ENCODE measurements around the gene RAB3IP. TPM values are rescaled to one million over a fixed set of nuclear protein-coding genes. Genes with fewer than 3 reads are reported as not detected.
"Not testable (repeated sequence)": the region's sequence is repeated elsewhere in the genome, so short reads cannot be mapped to it uniquely, and the experiment has no call there.

Gene RAB3IP
- total RNA-seq, 2 experiments from 2014 or later, result 17.0 to 29.9 TPM

- Mint-ChIP-seq H3K36me3 (ENCODE audit: low read depth) (peaks cover 30% of the 10 kb centered on the region), H3K9me3 (peaks cover 10% of the 10 kb centered on the region), H3K4me1 (no peaks in the 10 kb centered on the region), H3K4me3 (no peak overlapping the region), H3K27ac (no peak overlapping the region), H3K27me3 (no peaks in the 10 kb centered on the region)
- ChIA-PET POLR2A (no interaction called here), CTCF (no interaction called here)
- DNase-seq, result no peak
Measured at GRCh38 chr12:69783365-69783764, 44.7 kb downstream of the RAB3IP start.

- Mint-ChIP-seq H3K27ac (no peak overlapping the region), H3K9me3 (peaks cover 29% of the 10 kb centered on the region), H3K36me3 (ENCODE audit: low read depth) (peaks cover 37% of the 10 kb centered on the region), H3K4me1 (no peaks in the 10 kb centered on the region), H3K27me3 (no peaks in the 10 kb centered on the region), H3K4me3 (no peak overlapping the region)
- ChIA-PET CTCF (no interaction called here), POLR2A (no interaction called here)
- no peak for DNase-seq
Measured at GRCh38 chr12:69789351-69789750, 50.7 kb downstream of the RAB3IP start.

GRCh38 chr12:69792533-69792932 lies 53.9 kb downstream of the RAB3IP start:
- Mint-ChIP-seq H3K36me3 (ENCODE audit: low read depth) (peaks cover 44% of the 10 kb centered on the region), H3K4me3 (no peak overlapping the region), H3K9me3 (peaks cover 29% of the 10 kb centered on the region), H3K4me1 (no peaks in the 10 kb centered on the region), H3K27me3 (no peaks in the 10 kb centered on the region), H3K27ac (no peak overlapping the region)
- ChIA-PET CTCF (no interaction called here), POLR2A (no interaction called here)
- DNase-seq, result no peak

- Mint-ChIP-seq H3K36me3 (ENCODE audit: low read depth) (peaks cover 38% of the 10 kb centered on the region), H3K9me3 (peaks cover 15% of the 10 kb centered on the region)
- H3K4me1 Mint-ChIP-seq, H3K27me3 Mint-ChIP-seq, POLR2A ChIA-PET, CTCF ChIA-PET, H3K27ac Mint-ChIP-seq, DNase-seq, H3K4me3 Mint-ChIP-seq: not testable (repeated sequence)
Measured at GRCh38 chr12:69807101-69807897, 68.6 kb downstream of the RAB3IP start.

- no peaks in the 10 kb centered on the region for H3K27me3 Mint-ChIP-seq
- H3K4me3 Mint-ChIP-seq, result no peak overlapping the region
- ChIA-PET POLR2A (no interaction called here), CTCF (no interaction called here)
- peaks cover 37% of the 10 kb centered on the region for H3K36me3 Mint-ChIP-seq (ENCODE audit: low read depth)
- H3K27ac Mint-ChIP-seq, result no peak overlapping the region
- peaks cover 12% of the 10 kb centered on the region for H3K9me3 Mint-ChIP-seq
- H3K4me1 Mint-ChIP-seq, result no peaks in the 10 kb centered on the region
- DNase-seq, result no peak
Measured at GRCh38 chr12:69810870-69811498, 72.3 kb downstream of the RAB3IP start.

- no peak for DNase-seq
- ChIA-PET POLR2A (no interaction called here), CTCF (no interaction called here)
- Mint-ChIP-seq H3K27ac (no peak overlapping the region), H3K4me3 (no peak overlapping the region), H3K9me3 (no peaks in the 10 kb centered on the region), H3K4me1 (no peaks in the 10 kb centered on the region), H3K27me3 (no peaks in the 10 kb centered on the region), H3K36me3 (ENCODE audit: low read depth) (peaks cover 7% of the 10 kb centered on the region)
Measured at GRCh38 chr12:69816082-69816481, 77.4 kb downstream of the RAB3IP start.

GRCh38 chr12:69821032-69821455 lies 82.4 kb downstream of the RAB3IP start:
- no peak for DNase-seq
- no peaks in the 10 kb centered on the region for H3K4me1 Mint-ChIP-seq
- ChIA-PET POLR2A (no interaction called here), CTCF (interaction anchor here (0.7 kb wide), 1 partner anchor 19 kb away, joined by 4 read pairs; no protein-coding TSS in a partner anchor)
- no peaks in the 10 kb centered on the region for H3K36me3 Mint-ChIP-seq (ENCODE audit: low read depth)
- H3K9me3 Mint-ChIP-seq, result no peaks in the 10 kb centered on the region
- H3K27ac Mint-ChIP-seq, result no peak overlapping the region
- no peak overlapping the region for H3K4me3 Mint-ChIP-seq
- H3K27me3 Mint-ChIP-seq, result peaks cover 5% of the 10 kb centered on the region

- DNase-seq, result no peak
- ChIA-PET CTCF (no interaction called here), POLR2A (no interaction called here)
- Mint-ChIP-seq H3K9me3 (no peaks in the 10 kb centered on the region), H3K27me3 (peaks cover 5% of the 10 kb centered on the region), H3K27ac (no peak overlapping the region), H3K36me3 (ENCODE audit: low read depth) (no peaks in the 10 kb centered on the region), H3K4me3 (no peak overlapping the region), H3K4me1 (no peaks in the 10 kb centered on the region)
Measured at GRCh38 chr12:69821456-69822159, 82.9 kb downstream of the RAB3IP start.

GRCh38 chr12:69822201-69822860 lies 83.7 kb downstream of the RAB3IP start:
- Mint-ChIP-seq H3K27ac (no peak overlapping the region), H3K4me1 (no peaks in the 10 kb centered on the region), H3K36me3 (ENCODE audit: low read depth) (no peaks in the 10 kb centered on the region), H3K9me3 (no peaks in the 10 kb centered on the region), H3K4me3 (no peak overlapping the region), H3K27me3 (peaks cover 5% of the 10 kb centered on the region)
- POLR2A ChIA-PET, result no interaction called here
- no peak for DNase-seq
- CTCF ChIA-PET, result no interaction called here

GRCh38 chr12:69824028-69824427 lies 85.4 kb downstream of the RAB3IP start:
- peaks cover 7% of the 10 kb centered on the region for H3K27me3 Mint-ChIP-seq
- DNase-seq, result no peak
- no peak overlapping the region for H3K4me3 Mint-ChIP-seq
- no peak overlapping the region for H3K27ac Mint-ChIP-seq
- H3K36me3 Mint-ChIP-seq (ENCODE audit: low read depth), result no peaks in the 10 kb centered on the region
- no peaks in the 10 kb centered on the region for H3K9me3 Mint-ChIP-seq
- POLR2A ChIA-PET, result no interaction called here
- CTCF ChIA-PET, result no interaction called here
- H3K4me1 Mint-ChIP-seq, result no peaks in the 10 kb centered on the region

GRCh38 chr12:69824966-69825560 lies 86.4 kb downstream of the RAB3IP start, which contains the start of gene MYRFL:
TSS of gene MYRFL (plus strand) at chr12:69825227. CDS start at chr12:69825518, 291 bp downstream.
- CTCF ChIA-PET, result no interaction called here
- H3K27me3 Mint-ChIP-seq, result peaks cover 13% of the 10 kb centered on the region
- no peak within 1 kb of the TSS for H3K27ac Mint-ChIP-seq
- no peak for DNase-seq
- no peak within 1 kb of the TSS for H3K4me3 Mint-ChIP-seq
- no peaks in the 10 kb centered on the region for H3K9me3 Mint-ChIP-seq
- H3K36me3 Mint-ChIP-seq (ENCODE audit: low read depth), result no peaks in the 10 kb centered on the region
- POLR2A ChIA-PET, result interaction anchor here (0.6 kb wide), 1 partner anchor 69 kb away, joined by 3 read pairs; no protein-coding TSS in a partner anchor
- H3K4me1 Mint-ChIP-seq, result no peaks in the 10 kb centered on the region

GRCh38 chr12:69828897-69829296 lies 90.2 kb downstream of the RAB3IP start:
- peaks cover 23% of the 10 kb centered on the region for H3K27me3 Mint-ChIP-seq
- no peak overlapping the region for H3K4me3 Mint-ChIP-seq
- no peak overlapping the region for H3K27ac Mint-ChIP-seq
- no peaks in the 10 kb centered on the region for H3K9me3 Mint-ChIP-seq
- H3K36me3 Mint-ChIP-seq (ENCODE audit: low read depth), result no peaks in the 10 kb centered on the region
- H3K4me1 Mint-ChIP-seq, result no peaks in the 10 kb centered on the region
- CTCF ChIA-PET, result no interaction called here
- POLR2A ChIA-PET, result no interaction called here
- DNase-seq, result no peak

- Mint-ChIP-seq H3K9me3 (no peaks in the 10 kb centered on the region), H3K4me3 (no peak overlapping the region), H3K36me3 (ENCODE audit: low read depth) (no peaks in the 10 kb centered on the region), H3K27me3 (peaks cover 23% of the 10 kb centered on the region), H3K27ac (no peak overlapping the region), H3K4me1 (no peaks in the 10 kb centered on the region)
- no peak for DNase-seq
- CTCF ChIA-PET, result no interaction called here
- POLR2A ChIA-PET, result no interaction called here
Measured at GRCh38 chr12:69833696-69834095, 95.0 kb downstream of the RAB3IP start.

Data from activated CD4-positive, alpha-beta memory T cell treated with anti-CD3 and anti-CD28 coated beads, Interleukin-2, amount 10 ng/mL, durations not matched to agents 7 days and 5 days (primary cell).